C4-2B (cell line): ENCODE results near the gene RNF11.

Experiments
- CTCF ChIP-seq: fragments of 450-650 bp; conservative IDR thresholded peaks from 2 replicates; pipeline ENCODE4 v1.5.1; 2017; ENCODE audit warnings: mild to moderate bottlenecking
- ZFX ChIP-seq: fragments of 450-650 bp; IDR thresholded peaks from 2 replicates; pipeline ENCODE4 v1.6.1; 2017

- TF ChIP-seq CTCF (no peak), ZFX (no peak)
Observed at GRCh38 chr1:51234721-51235425, 1.2 kb upstream of the RNF11 start.
